Rectal smooth muscle tissue (tissue), 1 donor: Measurements from ENCODE around the gene LPP.

Experiments
- H3K27ac ChIP-seq: one replicate; pipeline ENCODE4 v1.7.0; 2013; ENCODE audit warnings: low read depth, low read length, inconsistent platforms
- H3K27me3 ChIP-seq: one replicate; pipeline ENCODE4 v1.7.0; 2013; ENCODE audit warnings: low read length; ENCODE audit not compliant: control insufficient read depth, insufficient read depth
- H3K36me3 ChIP-seq: one replicate; pipeline ENCODE4 v1.7.0; 2013; ENCODE audit warnings: low read length; ENCODE audit not compliant: control insufficient read depth, insufficient read depth
- H3K4me1 ChIP-seq: one replicate; pipeline ENCODE4 v1.7.0; 2013; ENCODE audit warnings: low read length; ENCODE audit not compliant: control insufficient read depth, insufficient read depth
- H3K4me3 ChIP-seq: one replicate; pipeline ENCODE4 v1.7.0; 2013; ENCODE audit warnings: low read length
- H3K9ac ChIP-seq: one replicate; pipeline ENCODE4 v1.7.0; 2013; ENCODE audit warnings: low read length

The LPP gene

GRCh38 chr3:188589071-188589470, 435.1 kb downstream of the LPP start:
- peaks cover 11% of the 10 kb centered on the region for H3K4me1 ChIP-seq

GRCh38 chr3:188589771-188590170, 435.8 kb downstream of the LPP start:
- peaks cover 14% of the 10 kb centered on the region for H3K4me1 ChIP-seq
- H3K9ac ChIP-seq = no peak overlapping the region
- no peak overlapping the region for H3K4me3 ChIP-seq
- no peaks in the 10 kb centered on the region for H3K27me3 ChIP-seq
- H3K36me3 ChIP-seq = no peaks in the 10 kb centered on the region
- H3K27ac ChIP-seq = no peak overlapping the region

More at GRCh38 chr3:188589071-188589470, 435.1 kb downstream of the LPP start:
- no peak overlapping the region for H3K4me3 ChIP-seq
- no peak overlapping the region for H3K27ac ChIP-seq
- H3K27me3 ChIP-seq = no peaks in the 10 kb centered on the region
- no peak overlapping the region for H3K9ac ChIP-seq
- no peaks in the 10 kb centered on the region for H3K36me3 ChIP-seq

GRCh38 chr3:188590557-188590956, 436.6 kb downstream of the LPP start:
- Histone ChIP-seq H3K27me3 (no peaks in the 10 kb centered on the region), H3K4me1 (peaks cover 8% of the 10 kb centered on the region), H3K9ac (no peak overlapping the region), H3K36me3 (no peaks in the 10 kb centered on the region), H3K27ac (no peak overlapping the region), H3K4me3 (no peak overlapping the region)

- Histone ChIP-seq H3K4me1 (peaks cover 10% of the 10 kb centered on the region), H3K4me3 (no peak overlapping the region), H3K27me3 (no peaks in the 10 kb centered on the region), H3K27ac (peak overlapping the region; percentile 62), H3K36me3 (no peaks in the 10 kb centered on the region), H3K9ac (no peak overlapping the region)
Observed at GRCh38 chr3:188594139-188594538, 440.2 kb downstream of the LPP start.

GRCh38 chr3:188595890-188596376, 442.0 kb downstream of the LPP start:
- H3K9ac ChIP-seq = no peak overlapping the region
- H3K27me3 ChIP-seq = no peaks in the 10 kb centered on the region
- peaks cover 10% of the 10 kb centered on the region for H3K4me1 ChIP-seq
- H3K27ac ChIP-seq = no peak overlapping the region
- H3K36me3 ChIP-seq = no peaks in the 10 kb centered on the region
- H3K4me3 ChIP-seq = no peak overlapping the region

- H3K4me1 ChIP-seq = peaks cover 7% of the 10 kb centered on the region
- H3K27ac ChIP-seq = no peak overlapping the region
- no peak overlapping the region for H3K9ac ChIP-seq
Observed at GRCh38 chr3:188598894-188599293, 444.9 kb downstream of the LPP start.

GRCh38 chr3:188602111-188602510, 448.2 kb downstream of the LPP start:
- no peak overlapping the region for H3K27ac ChIP-seq
- no peaks in the 10 kb centered on the region for H3K36me3 ChIP-seq
- peaks cover 14% of the 10 kb centered on the region for H3K4me1 ChIP-seq
- H3K27me3 ChIP-seq = no peaks in the 10 kb centered on the region
- no peak overlapping the region for H3K4me3 ChIP-seq
- no peak overlapping the region for H3K9ac ChIP-seq

More at GRCh38 chr3:188598894-188599293, 444.9 kb downstream of the LPP start:
- no peak overlapping the region for H3K4me3 ChIP-seq
- no peaks in the 10 kb centered on the region for H3K36me3 ChIP-seq
- H3K27me3 ChIP-seq = no peaks in the 10 kb centered on the region

- H3K4me3 ChIP-seq = no peak overlapping the region
- H3K27ac ChIP-seq = no peak overlapping the region
- no peaks in the 10 kb centered on the region for H3K27me3 ChIP-seq
- peaks cover 13% of the 10 kb centered on the region for H3K4me1 ChIP-seq
- no peak overlapping the region for H3K9ac ChIP-seq
- no peaks in the 10 kb centered on the region for H3K36me3 ChIP-seq
Observed at GRCh38 chr3:188602620-188603019, 448.7 kb downstream of the LPP start.

- peaks cover 13% of the 10 kb centered on the region for H3K4me1 ChIP-seq
Observed at GRCh38 chr3:188604651-188605050, 450.7 kb downstream of the LPP start.

GRCh38 chr3:188605231-188605630, 451.3 kb downstream of the LPP start:
- Histone ChIP-seq H3K27ac (no peak overlapping the region), H3K36me3 (peaks cover 12% of the 10 kb centered on the region), H3K4me3 (no peak overlapping the region), H3K4me1 (peaks cover 13% of the 10 kb centered on the region), H3K27me3 (no peaks in the 10 kb centered on the region), H3K9ac (no peak overlapping the region)

More at GRCh38 chr3:188604651-188605050, 450.7 kb downstream of the LPP start:
- peaks cover 6% of the 10 kb centered on the region for H3K36me3 ChIP-seq
- no peak overlapping the region for H3K4me3 ChIP-seq
- H3K9ac ChIP-seq = no peak overlapping the region
- no peak overlapping the region for H3K27ac ChIP-seq
- H3K27me3 ChIP-seq = no peaks in the 10 kb centered on the region

GRCh38 chr3:188605905-188606304, 451.9 kb downstream of the LPP start:
- Histone ChIP-seq H3K36me3 (peaks cover 13% of the 10 kb centered on the region), H3K9ac (no peak overlapping the region), H3K27me3 (no peaks in the 10 kb centered on the region), H3K4me3 (no peak overlapping the region), H3K27ac (no peak overlapping the region), H3K4me1 (peaks cover 13% of the 10 kb centered on the region)

- no peak overlapping the region for H3K27ac ChIP-seq
- peaks cover 16% of the 10 kb centered on the region for H3K4me1 ChIP-seq
- peaks cover 13% of the 10 kb centered on the region for H3K36me3 ChIP-seq
- no peak overlapping the region for H3K4me3 ChIP-seq
- H3K9ac ChIP-seq = no peak overlapping the region
- no peaks in the 10 kb centered on the region for H3K27me3 ChIP-seq
Observed at GRCh38 chr3:188607805-188608315, 453.9 kb downstream of the LPP start.

GRCh38 chr3:188608401-188608800, 454.4 kb downstream of the LPP start:
- Histone ChIP-seq H3K4me1 (peaks cover 16% of the 10 kb centered on the region), H3K36me3 (peaks cover 13% of the 10 kb centered on the region), H3K4me3 (no peak overlapping the region), H3K9ac (no peak overlapping the region), H3K27me3 (no peaks in the 10 kb centered on the region), H3K27ac (no peak overlapping the region)
